Activated naive CD4-positive, alpha-beta T cell (primary cell): ENCODE data around the gene DEPP1.

Experiments used
- DNase-seq, 4 experiments: peaks; one replicate each; lab custom pipeline; 2025; lab: John Stamatoyannopoulos, UW

DEPP1 gene

GRCh38 chr10:44993922-44994751 is 15.5 kb upstream of the DEPP1 start:
- no peak for DNase-seq

DNA sequence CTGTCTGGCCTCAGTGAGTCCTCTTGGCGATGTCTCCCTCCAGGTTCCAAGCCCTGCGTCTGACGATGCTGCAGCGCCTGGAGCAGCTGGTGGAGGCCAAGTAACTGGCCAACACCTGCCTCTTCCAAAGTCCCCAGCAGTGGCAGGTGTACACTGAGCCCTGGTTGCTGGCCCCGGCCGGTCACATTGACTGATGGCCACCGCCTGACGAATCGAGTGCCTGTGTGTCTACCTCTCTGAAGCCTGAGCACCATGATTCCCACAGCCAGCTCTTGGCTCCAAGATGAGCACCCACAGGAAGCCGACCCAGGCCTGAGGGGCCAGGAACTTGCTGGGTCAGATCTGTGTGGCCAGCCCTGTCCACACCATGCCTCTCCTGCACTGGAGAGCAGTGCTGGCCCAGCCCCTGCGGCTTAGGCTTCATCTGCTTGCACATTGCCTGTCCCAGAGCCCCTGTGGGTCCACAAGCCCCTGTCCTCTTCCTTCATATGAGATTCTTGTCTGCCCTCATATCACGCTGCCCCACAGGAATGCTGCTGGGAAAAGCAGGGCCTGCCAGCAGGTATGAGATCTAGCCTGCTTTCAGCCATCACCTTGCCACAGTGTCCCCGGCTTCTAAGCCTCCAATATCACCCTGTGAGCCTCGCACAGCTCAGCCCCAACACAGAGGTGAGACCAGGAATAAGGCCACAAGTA is 14.8 kb upstream of the DEPP1 start:
- DNase-seq: no peak

- no peak for DNase-seq
Measured at GRCh38 chr10:44992732-44993225, 14.2 kb upstream of the DEPP1 start.

GRCh38 chr10:44992070-44992731 is 13.6 kb upstream of the DEPP1 start:
- no peak for DNase-seq

GRCh38 chr10:44991571-44991970 is 13.0 kb upstream of the DEPP1 start:
- DNase-seq: no peak

GRCh38 chr10:44990965-44991364 is 12.4 kb upstream of the DEPP1 start:
- no peak for DNase-seq

GRCh38 chr10:44990302-44990655 is 11.7 kb upstream of the DEPP1 start:
- DNase-seq: no peak

DNA sequence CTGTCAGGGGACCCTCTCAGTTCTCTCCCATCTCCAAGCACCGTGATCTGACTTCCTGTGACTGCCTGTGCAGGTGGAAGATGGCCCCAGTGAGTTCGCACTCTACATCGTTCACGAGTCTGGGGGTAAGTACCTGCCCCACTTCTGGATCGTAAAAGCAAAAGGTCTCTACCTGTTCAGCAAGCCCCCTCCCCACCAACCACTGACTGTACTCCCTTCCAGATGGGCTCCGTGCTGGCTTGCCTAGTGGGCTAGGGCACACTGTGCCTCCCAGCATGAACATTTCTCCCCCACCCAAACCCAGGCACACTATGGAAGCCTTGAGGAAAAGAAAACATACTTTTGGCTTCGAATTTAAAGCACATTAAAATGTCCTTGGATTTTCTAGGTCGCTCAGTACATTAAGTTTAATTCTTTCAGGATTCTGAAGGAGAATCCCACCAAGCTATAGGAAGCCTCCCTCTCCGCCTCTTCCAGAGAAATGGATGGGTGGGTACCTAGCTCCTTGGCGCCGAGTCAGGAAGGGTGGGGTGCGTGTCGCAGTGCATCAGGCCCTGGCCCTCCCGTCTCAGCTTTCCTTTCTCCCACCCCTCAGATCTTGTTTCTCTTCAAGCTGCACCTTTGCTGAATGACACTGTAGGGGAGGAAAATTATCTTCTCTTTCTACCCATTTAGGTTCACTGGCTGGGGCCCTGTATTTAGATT is 11.1 kb upstream of the DEPP1 start:
- no peak for DNase-seq

GRCh38 chr10:44988957-44989585 is 10.5 kb upstream of the DEPP1 start:
- no peak for DNase-seq

GRCh38 chr10:44986670-44987069 is 8.1 kb upstream of the DEPP1 start:
- no peak for DNase-seq

DNA sequence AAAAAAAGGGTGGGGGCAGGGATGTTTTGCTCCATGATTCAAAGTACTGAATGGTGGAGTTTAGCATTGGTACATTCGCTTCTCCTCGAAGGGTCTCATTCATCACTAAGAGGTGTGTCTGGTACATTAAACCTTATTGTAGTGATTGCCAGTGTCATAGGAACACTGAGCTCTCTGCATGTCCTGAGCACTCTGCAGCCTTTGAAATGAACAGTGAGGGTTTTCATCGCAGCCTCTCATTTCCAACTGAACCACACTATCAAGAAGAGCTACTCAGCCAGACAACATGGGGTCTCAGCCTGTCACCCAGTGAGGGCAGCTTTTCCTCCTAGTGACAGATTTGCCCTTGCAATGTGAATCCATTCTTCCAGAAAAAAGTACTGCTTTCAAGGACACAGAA is 7.6 kb upstream of the DEPP1 start:
- DNase-seq: no peak

DNA sequence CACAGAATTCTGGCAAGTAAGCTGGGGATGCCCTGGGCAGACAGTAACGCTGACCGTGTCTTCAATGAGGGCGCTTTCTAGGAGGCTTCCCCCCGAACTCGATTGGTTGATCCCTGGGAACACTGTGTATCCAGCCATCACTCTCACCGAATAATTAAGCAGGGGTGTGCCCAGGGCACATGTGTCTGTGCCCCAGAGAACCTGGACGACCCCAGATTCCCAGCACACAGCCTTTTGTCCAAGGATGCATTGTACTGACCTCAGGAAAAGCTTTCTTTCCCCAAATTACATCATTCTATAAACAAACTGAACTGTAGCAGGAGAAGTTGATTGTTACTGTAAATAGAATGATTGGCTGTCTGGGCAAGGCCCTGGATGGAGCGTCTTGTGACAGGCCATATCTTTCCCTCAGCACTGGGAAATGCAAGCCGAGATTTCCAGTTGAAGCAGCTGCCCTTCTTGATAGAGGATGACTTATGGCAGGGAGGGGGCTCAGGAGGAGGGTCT is 6.6 kb upstream of the DEPP1 start:
- DNase-seq: no peak

DNA sequence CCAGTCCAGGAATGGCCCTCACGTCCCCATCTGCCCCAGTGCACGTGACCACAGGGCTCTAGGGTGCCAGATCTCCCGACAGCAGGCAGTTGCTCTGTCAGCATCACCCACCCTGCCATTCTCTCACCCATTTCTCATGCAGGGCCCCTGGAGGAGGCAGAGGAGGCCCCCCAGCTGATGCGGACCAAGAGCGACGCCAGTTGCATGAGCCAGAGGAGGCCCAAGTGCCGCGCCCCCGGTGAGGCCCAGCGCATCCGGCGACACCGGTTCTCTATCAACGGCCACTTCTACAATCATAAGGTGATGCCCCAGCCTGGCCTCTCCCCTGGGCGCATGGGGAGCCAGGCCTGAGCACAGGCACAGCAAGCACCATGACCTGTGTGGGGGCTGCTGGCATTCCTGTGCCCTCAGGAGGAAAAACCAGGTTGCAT is 6.1 kb upstream of the DEPP1 start:
- no peak for DNase-seq

- DNase-seq: no peak
Measured at GRCh38 chr10:44983895-44984278, 5.3 kb upstream of the DEPP1 start.

DNA sequence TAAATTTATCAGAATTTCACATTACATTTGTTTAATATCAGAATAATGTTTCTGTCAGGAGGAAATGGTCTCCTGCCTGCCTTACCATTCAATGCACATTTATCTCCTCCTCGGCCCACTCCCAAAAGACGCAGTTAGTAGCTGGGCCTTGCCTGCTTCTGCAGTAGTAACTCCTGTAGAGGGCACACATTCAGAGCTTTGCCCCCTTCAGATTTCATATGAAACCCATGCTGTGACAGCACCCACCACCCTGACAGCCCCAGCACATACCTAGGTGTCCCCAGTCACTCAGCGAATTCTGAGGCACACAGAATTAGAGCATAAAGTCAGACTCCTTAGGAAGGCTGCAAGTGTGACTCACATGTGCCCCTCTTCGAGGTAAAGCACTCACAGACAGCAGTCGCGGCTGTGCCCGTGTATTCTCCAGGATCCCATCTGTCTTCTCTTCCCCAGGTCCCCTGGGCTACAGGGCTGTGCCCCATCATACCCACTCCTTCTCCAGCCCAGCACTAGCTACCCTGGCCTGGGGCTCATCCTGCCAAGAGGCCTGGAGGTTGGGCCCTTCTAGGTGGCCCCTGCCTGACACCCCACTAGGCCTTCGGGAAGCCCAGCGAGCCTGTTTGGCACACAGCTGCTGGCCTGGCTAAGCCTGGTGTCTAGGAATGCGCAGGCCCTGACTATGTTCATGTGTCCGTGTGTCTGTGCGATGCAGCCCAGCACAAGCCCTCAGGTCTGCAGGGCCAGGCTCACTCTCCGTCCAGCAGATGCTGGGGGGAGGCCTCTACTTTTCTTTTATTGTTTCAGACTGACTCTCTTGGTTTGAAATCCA is 4.7 kb upstream of the DEPP1 start:
- no peak for DNase-seq

DNA sequence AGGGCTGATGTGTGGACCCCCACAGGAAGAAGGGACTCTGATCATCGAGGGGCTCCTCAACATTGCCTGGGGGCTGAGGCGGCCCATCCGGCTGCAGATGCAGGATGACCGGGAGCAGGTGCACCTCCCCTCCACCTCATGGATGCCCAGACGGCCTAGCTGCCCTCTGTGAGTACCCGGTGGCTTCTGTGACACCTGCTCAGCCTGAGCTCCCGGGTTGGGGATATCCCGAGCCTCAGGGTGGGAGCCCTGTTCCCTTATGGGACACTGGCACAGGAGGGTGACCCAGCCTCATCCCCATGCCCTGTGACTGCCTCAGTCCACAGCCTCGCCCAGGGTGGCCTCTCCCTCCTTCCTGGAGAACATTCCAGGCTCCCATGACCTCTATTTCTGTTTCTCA is 3.9 kb upstream of the DEPP1 start:
- DNase-seq: no peak

- DNase-seq: no peak
Measured at GRCh38 chr10:44982114-44982460, 3.5 kb upstream of the DEPP1 start.

DNA sequence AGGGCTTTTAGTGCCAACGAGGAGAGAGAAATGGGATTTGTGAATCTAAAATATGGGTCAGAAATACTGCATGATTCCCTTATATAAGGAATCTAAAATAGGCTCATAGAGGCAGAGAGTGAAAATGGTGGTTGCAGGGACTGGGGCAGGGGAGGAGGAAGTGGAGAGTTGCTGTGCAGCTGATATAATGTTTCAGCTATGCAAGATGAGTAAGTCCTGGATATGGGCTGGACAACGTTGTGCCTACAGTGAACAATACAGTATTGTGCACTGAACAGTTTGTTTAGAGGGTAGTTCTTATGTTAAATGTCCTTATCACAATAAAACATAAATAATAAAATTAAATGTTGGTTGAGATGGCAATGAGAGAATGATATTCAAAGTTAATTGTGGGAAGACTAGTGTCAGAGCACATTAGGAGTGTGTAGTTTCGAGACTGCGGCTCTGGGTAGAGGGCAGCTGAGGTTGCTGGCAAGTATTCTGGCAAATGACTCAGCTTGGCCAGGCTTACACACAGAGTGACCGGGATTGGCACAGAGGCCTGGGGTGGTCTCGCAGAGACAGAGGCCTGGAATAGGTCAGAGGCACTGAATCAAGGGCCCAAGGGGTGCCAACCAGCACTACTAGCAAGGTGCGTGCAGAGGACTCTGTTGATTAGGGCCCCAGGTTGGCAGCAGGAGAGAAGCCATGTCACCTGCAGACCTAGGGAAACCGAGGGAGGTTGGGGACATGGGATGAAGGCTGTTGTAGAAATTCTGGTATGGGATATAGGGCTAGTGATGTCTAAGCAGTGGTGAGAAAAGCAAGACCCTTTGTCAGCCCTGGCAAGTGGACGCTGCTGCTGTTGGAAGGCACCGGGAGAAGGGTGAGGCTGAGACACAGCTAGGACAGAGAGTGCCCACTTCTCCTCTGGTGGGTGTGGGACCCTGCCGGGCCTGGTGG is 2.8 kb upstream of the DEPP1 start:
- DNase-seq: no peak

- no peak for DNase-seq
Measured at GRCh38 chr10:44980309-44981171, 1.9 kb upstream of the DEPP1 start.
